Measurements from ENCODE around the gene CSTA.

CSTA gene

GRCh38 chr3:122324871-122325323, at the start of gene CSTA:
CSTA (plus strand) TSS chr3:122325248; CDS start chr3:122325293, 45 bp downstream.
- no peak for DNase-seq

- no peak for DNase-seq
These were observed 43.2 kb upstream of the CSTA start for GRCh38 chr3:122281891-122282290.

- DNase-seq = peak; percentile 30
These were observed 41.1 kb upstream of the CSTA start for GRCh38 chr3:122283796-122284445.

- no peak for DNase-seq
These were observed 40.6 kb upstream of the CSTA start for GRCh38 chr3:122284486-122284885.

- no peak for DNase-seq
These were observed 30.7 kb upstream of the CSTA start for GRCh38 chr3:122294359-122294758.

GRCh38 chr3:122295266-122296062, 29.6 kb upstream of the CSTA start:
- DNase-seq = no peak

- DNase-seq = no peak
These were observed 26.8 kb upstream of the CSTA start for GRCh38 chr3:122298239-122298638.

- no peak for DNase-seq
These were observed 25.8 kb upstream of the CSTA start for GRCh38 chr3:122299215-122299614.

- peak; percentile 21 for DNase-seq
These were observed 25.1 kb upstream of the CSTA start for GRCh38 chr3:122299872-122300460.

- DNase-seq = no peak
These were observed 24.0 kb upstream of the CSTA start for GRCh38 chr3:122301063-122301462.

GRCh38 chr3:122305818-122306621, 19.0 kb upstream of the CSTA start:
- DNase-seq = no peak

- DNase-seq = no peak
These were observed 18.5 kb upstream of the CSTA start for GRCh38 chr3:122306622-122306953.

GRCh38 chr3:122307094-122307687, 17.9 kb upstream of the CSTA start:
- no peak for DNase-seq

GRCh38 chr3:122307976-122308375, 17.1 kb upstream of the CSTA start:
- no peak for DNase-seq

GRCh38 chr3:122310361-122310760, 14.7 kb upstream of the CSTA start:
- DNase-seq = no peak

GRCh38 chr3:122312826-122313225, 12.2 kb upstream of the CSTA start:
- DNase-seq = no peak

- no peak for DNase-seq
These were observed 11.8 kb upstream of the CSTA start for GRCh38 chr3:122313281-122313680.

GRCh38 chr3:122314228-122314876, 10.7 kb upstream of the CSTA start:
- no peak for DNase-seq

GRCh38 chr3:122315619-122316018, 9.4 kb upstream of the CSTA start:
- no peak for DNase-seq

GRCh38 chr3:122316368-122316767, 8.7 kb upstream of the CSTA start:
- DNase-seq = no peak

GRCh38 chr3:122318620-122319019, 6.4 kb upstream of the CSTA start:
- DNase-seq = no peak
